ENCODE data around the gene SLC2A1. TPM values are rescaled to one million over a fixed set of nuclear protein-coding genes. Genes with fewer than 3 reads are reported as not detected.

The SLC2A1 gene
- total RNA-seq, 2 donors from 2014 or later: 119 to 147 TPM

GRCh38 chr1:42979896-42980800 lies 21.5 kb upstream of the SLC2A1 start:
- no peaks in the 10 kb centered on the region for H3K36me3 ChIP-seq
- no peak for DNase-seq (ENCODE audit: low spot score)
- no peak for ATAC-seq (ENCODE audit: insufficient number of reproducible peaks, low FRiP score, low read depth)

GRCh38 chr1:42979036-42979430 lies 20.4 kb upstream of the SLC2A1 start:
- DNase-seq (ENCODE audit: low spot score) (no peak), ATAC-seq (ENCODE audit: insufficient number of reproducible peaks, low FRiP score, low read depth) (no peak)
- H3K27me3 ChIP-seq (replicated peaks; ENCODE audit: insufficient read depth): no peaks in the 10 kb centered on the region
- TF ChIP-seq CTCF (IDR thresholded peaks at IDR 0.05): no peak
- H3K27ac ChIP-seq: no peak overlapping the region
- H3K4me3 ChIP-seq: no peak overlapping the region
- H3K9me3 ChIP-seq: no peaks in the 10 kb centered on the region
- H3K4me1 ChIP-seq (ENCODE audit: control insufficient read depth in 1 of 2, low read depth in 2 of 2): no peaks in the 10 kb centered on the region
- H3K36me3 ChIP-seq: no peaks in the 10 kb centered on the region

More at GRCh38 chr1:42979896-42980800, 21.5 kb upstream of the SLC2A1 start:
- Histone ChIP-seq H3K4me3 (no peak overlapping the region), H3K27ac (no peak overlapping the region), H3K9me3 (no peaks in the 10 kb centered on the region), H3K27me3 (replicated peaks; ENCODE audit: insufficient read depth) (no peaks in the 10 kb centered on the region), H3K4me1 (ENCODE audit: control insufficient read depth in 1 of 2, low read depth in 2 of 2) (no peaks in the 10 kb centered on the region)
- no peak for TF ChIP-seq CTCF (IDR thresholded peaks at IDR 0.05)

GRCh38 chr1:42978317-42979035 lies 19.8 kb upstream of the SLC2A1 start:
- Histone ChIP-seq H3K9me3 (no peaks in the 10 kb centered on the region), H3K27me3 (replicated peaks; ENCODE audit: insufficient read depth) (no peaks in the 10 kb centered on the region), H3K27ac (no peak overlapping the region), H3K36me3 (peaks cover under 1% of the 10 kb centered on the region), H3K4me3 (no peak overlapping the region), H3K4me1 (ENCODE audit: control insufficient read depth in 1 of 2, low read depth in 2 of 2) (no peaks in the 10 kb centered on the region)
- DNase-seq (ENCODE audit: low spot score): no peak
- ATAC-seq (ENCODE audit: insufficient number of reproducible peaks, low FRiP score, low read depth): no peak
- TF ChIP-seq CTCF (IDR thresholded peaks at IDR 0.05): no peak

GRCh38 chr1:42977653-42978052 lies 19.0 kb upstream of the SLC2A1 start:
- Histone ChIP-seq H3K36me3 (peaks cover 4% of the 10 kb centered on the region), H3K4me3 (no peak overlapping the region), H3K4me1 (ENCODE audit: control insufficient read depth in 1 of 2, low read depth in 2 of 2) (no peaks in the 10 kb centered on the region), H3K27me3 (replicated peaks; ENCODE audit: insufficient read depth) (no peaks in the 10 kb centered on the region), H3K9me3 (no peaks in the 10 kb centered on the region), H3K27ac (no peak overlapping the region)
- DNase-seq (ENCODE audit: low spot score): no peak
- TF ChIP-seq CTCF (IDR thresholded peaks at IDR 0.05): no peak
- no peak for ATAC-seq (ENCODE audit: insufficient number of reproducible peaks, low FRiP score, low read depth)

- no peak for ATAC-seq (ENCODE audit: insufficient number of reproducible peaks, low FRiP score, low read depth)
These were observed 17.0 kb upstream of the SLC2A1 start for GRCh38 chr1:42975561-42976225.

More at GRCh38 chr1:42975561-42976225, 17.0 kb upstream of the SLC2A1 start:
- H3K27me3 ChIP-seq (replicated peaks; ENCODE audit: insufficient read depth): no peaks in the 10 kb centered on the region
- no peaks in the 10 kb centered on the region for H3K4me1 ChIP-seq (ENCODE audit: control insufficient read depth in 1 of 2, low read depth in 2 of 2)
- DNase-seq (ENCODE audit: low spot score): no peak
- no peaks in the 10 kb centered on the region for H3K9me3 ChIP-seq
- H3K4me3 ChIP-seq: no peak overlapping the region
- H3K27ac ChIP-seq: no peak overlapping the region
- no peak for TF ChIP-seq CTCF (IDR thresholded peaks at IDR 0.05)
- H3K36me3 ChIP-seq: peaks cover 4% of the 10 kb centered on the region
